Measurements from ENCODE around the gene IRF2BPL. TPM values are rescaled to one million over a fixed set of nuclear protein-coding genes. Genes with fewer than 3 reads are reported as not detected.
A peak's percentile ranks its signal among the peaks of the same experiment; 100 is the strongest.

Gene IRF2BPL
- total and polyA plus RNA-seq, 2 of the 4 experiments (the other 2 are of a cell fraction), result 6.3 to 14.5 TPM

DNA sequence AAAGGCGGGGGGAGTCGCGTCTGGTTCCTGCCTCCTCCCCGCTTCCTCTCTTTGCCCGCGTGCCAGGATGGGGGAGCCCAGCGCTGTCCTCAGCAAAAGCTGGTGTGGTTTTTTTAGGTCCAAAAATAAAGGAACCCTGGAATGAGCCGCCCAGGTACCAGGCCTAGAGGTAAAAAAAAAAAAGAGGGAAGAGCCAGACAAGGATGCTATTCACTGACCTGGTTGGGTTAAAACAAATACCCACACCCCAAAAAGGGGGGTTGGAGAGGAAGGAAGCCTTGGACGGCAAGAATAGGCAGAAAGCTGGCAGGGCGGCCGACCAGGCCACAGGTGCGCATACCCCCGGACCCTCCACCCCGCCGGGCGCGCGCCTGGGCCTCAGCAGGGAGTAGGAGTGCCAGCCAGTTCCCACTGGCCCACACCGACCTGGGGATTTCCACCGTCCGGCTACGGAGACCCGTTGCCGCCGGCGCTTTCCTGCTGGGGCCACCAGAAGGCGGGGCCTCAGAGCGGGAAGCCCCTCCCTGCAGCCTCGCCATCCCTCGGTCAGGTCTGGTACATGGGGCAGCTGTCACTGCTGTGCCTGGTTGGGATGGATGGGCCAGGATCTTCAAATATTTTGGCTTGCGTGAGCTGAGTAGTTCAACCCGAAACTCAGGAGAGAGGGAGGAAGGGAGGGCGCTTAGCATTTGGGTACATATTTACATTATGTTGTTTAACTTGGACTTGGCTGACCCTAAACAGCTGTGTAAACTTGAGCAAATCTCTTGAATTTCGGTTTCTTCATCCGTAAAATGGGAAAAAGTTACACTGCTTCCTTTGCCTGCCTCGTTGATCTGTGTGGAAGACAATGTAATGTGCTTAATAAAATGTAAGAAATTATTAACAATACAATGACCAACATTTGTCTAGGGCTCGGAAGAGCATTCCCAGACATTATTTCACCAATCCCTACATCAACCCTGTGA lies 5.4 kb upstream of the IRF2BPL start:
- H3K9me1 ChIP-seq (ENCODE audit: insufficient read depth, low read length), result peaks cover 6% of the 10 kb centered on the region
- peaks cover 7 to 54% of the 10 kb centered on the region in 2 experiments; a peak in 2 of 4 replicates for H3K79me1 ChIP-seq (ENCODE audit: low read depth in 1 of 2, low read length in 2 of 2)
- CTCF ChIA-PET, result interaction anchor here (0.6 to 1.1 kb wide), 4 partner anchors 36 to 852 kb away, joined by 4 to 6 read pairs (median 4); no protein-coding TSS in a partner anchor
- H2BK120ac ChIP-seq (ENCODE audit: low read depth, low read length), result peak overlapping the region; percentile 99
- in situ Hi-C loops (cut with MboI; ENCODE audit: low sequenced_read_pairs) (loop anchor here (25.0 kb wide), 1 partner anchor 1747 kb away; the partner anchor contains the start of gene FOS), dilution Hi-C loops (cut with HindIII; ENCODE audit: low sequenced_read_pairs, unreplicated experiment) (no loop called here), intact Hi-C loops (cut with micrococcal nuclease) (loop anchor here (1.0 kb wide), 1 partner anchor 8 kb away; no protein-coding TSS in a partner anchor)
- peak overlapping the region; percentile 39 for H3K4me3 ChIP-seq (ENCODE audit: insufficient read depth, low read depth, low read length)
- peak; percentile 96 for DNase-seq
- peak overlapping the region; percentile 94 for H3K18ac ChIP-seq (ENCODE audit: low read depth, low read length)
- peak overlapping the region; percentile 95; the same call in 2 of the 3 replicates for H2BK15ac ChIP-seq (ENCODE audit: low read depth, low read length)
- peak; percentile 58 for ATAC-seq (ENCODE audit: low read depth)
- POLR2A ChIA-PET (ENCODE audit: unreplicated experiment), result interaction anchor here (0.6 to 1.7 kb wide), 8 partner anchors 8 to 261 kb away, joined by 3 to 9 read pairs (median 7); no protein-coding TSS in a partner anchor
- peak overlapping the region; percentile 87 for H3K9ac ChIP-seq (ENCODE audit: low read depth, low read length)
- no peaks in the 10 kb centered on the region for H3K9me3 ChIP-seq (ENCODE audit: control insufficient read depth, insufficient read depth, low read length)
- peak overlapping the region; percentile 98 for H4K91ac ChIP-seq (ENCODE audit: insufficient read depth, low read depth, low read length)
- H3K14ac ChIP-seq (replicated peaks; ENCODE audit: low read depth, low read length), result peak overlapping the region; percentile 94
- peak overlapping the region; percentile 95 for H3K27ac ChIP-seq (ENCODE audit: insufficient read depth, low read length)
- peak overlapping the region; percentile 73 for H3K4me2 ChIP-seq (ENCODE audit: low read depth, low read length)
- H4K8ac ChIP-seq (ENCODE audit: low read depth in 2 of 2, low read length in 2 of 2), result peak overlapping the region; percentile 71 to 91
- H2BK5ac ChIP-seq (ENCODE audit: low read depth, low read length, poor library complexity, severe bottlenecking), result peak overlapping the region; percentile 99
- H3K36me3 ChIP-seq (ENCODE audit: control insufficient read depth, insufficient read depth, low read length), result no peaks in the 10 kb centered on the region
- peak overlapping the region; percentile 99 for H2BK20ac ChIP-seq (ENCODE audit: low read depth, low read length)
- peak overlapping the region; percentile 95 for H4K5ac ChIP-seq (ENCODE audit: low read depth, low read length)
- 0 out of 2 replicates have a peak, but pooled peaks cover 3% of the 10 kb centered on the region for H4K20me1 ChIP-seq (ENCODE audit: insufficient read depth, low read length)
- H3K56ac ChIP-seq (ENCODE audit: extremely low read depth, insufficient read depth, low read length), result peak overlapping the region; percentile 97
- peak overlapping the region; percentile 86 for H2AFZ ChIP-seq (replicated peaks; ENCODE audit: low read length, poor library complexity)
- H3K23ac ChIP-seq (ENCODE audit: low read depth, low read length), result peak overlapping the region; percentile 98
- BruUV-seq (replicated peaks), result TSS peak; percentile 27
- 0% methylated on average over 11 of the region's 37 CpGs; no CpG with 5 or more reads in 1 of the 2 experiments for WGBS, 2 experiments (ENCODE audit: extremely low coverage in 2 of 2, insufficient read length in 1 of 2)
- H2AK9ac ChIP-seq (replicated peaks; ENCODE audit: low read depth, low read length, poor library complexity), result peak overlapping the region; percentile 99
- peak overlapping the region; percentile 98 for H3K4ac ChIP-seq (ENCODE audit: low read depth, low read length)
- H3K27me3 ChIP-seq (ENCODE audit: control insufficient read depth, insufficient read depth, low read length), result no peaks in the 10 kb centered on the region
- H3K4me1 ChIP-seq (ENCODE audit: control insufficient read depth, insufficient read depth, low read length), result peaks cover 35% of the 10 kb centered on the region
- peak overlapping the region; percentile 87 for H2AK5ac ChIP-seq (ENCODE audit: low read depth, low read length)
- TF ChIP-seq RAD21 (IDR thresholded peaks at IDR 0.05; ENCODE audit: low read length) (no peak; the same call in 1 of the 2 replicates), NFE2L2 (IDR thresholded peaks at IDR 0.05; ENCODE audit: low read depth, low read length) (no peak), SMC3 (IDR thresholded peaks at IDR 0.05; ENCODE audit: low read depth, low read length) (0 out of 2 replicates have a peak, but pooled peaks have one; percentile 1), CEBPB (IDR thresholded peaks at IDR 0.05; ENCODE audit: low read depth, low read length) (no peak), MAFK (IDR thresholded peaks at IDR 0.05; ENCODE audit: low read depth, low read length) (no peak), MXI1 (IDR thresholded peaks at IDR 0.05; ENCODE audit: borderline replicate concordance, low read depth, low read length) (0 out of 2 replicates have a peak, but pooled peaks have one; percentile 11), FOS (IDR thresholded peaks at IDR 0.05; ENCODE audit: low read depth, low read length) (no peak), BHLHE40 (IDR thresholded peaks at IDR 0.05; ENCODE audit: low read depth, low read length) (no peak), RFX5 (IDR thresholded peaks at IDR 0.05; ENCODE audit: low read depth, low read length) (no peak), CHD1 (IDR thresholded peaks at IDR 0.05; ENCODE audit: low read depth, low read length) (no peak)
- TF ChIP-seq, protein P1, sequence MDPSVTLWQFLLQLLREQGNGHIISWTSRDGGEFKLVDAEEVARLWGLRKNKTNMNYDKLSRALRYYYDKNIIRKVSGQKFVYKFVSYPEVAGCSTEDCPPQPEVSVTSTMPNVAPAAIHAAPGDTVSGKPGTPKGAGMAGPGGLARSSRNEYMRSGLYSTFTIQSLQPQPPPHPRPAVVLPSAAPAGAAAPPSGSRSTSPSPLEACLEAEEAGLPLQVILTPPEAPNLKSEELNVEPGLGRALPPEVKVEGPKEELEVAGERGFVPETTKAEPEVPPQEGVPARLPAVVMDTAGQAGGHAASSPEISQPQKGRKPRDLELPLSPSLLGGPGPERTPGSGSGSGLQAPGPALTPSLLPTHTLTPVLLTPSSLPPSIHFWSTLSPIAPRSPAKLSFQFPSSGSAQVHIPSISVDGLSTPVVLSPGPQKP (IDR thresholded peaks at IDR 0.05; ENCODE audit: borderline replicate concordance, low read depth, low read length), result no peak
- TF ChIP-seq, protein P2, sequence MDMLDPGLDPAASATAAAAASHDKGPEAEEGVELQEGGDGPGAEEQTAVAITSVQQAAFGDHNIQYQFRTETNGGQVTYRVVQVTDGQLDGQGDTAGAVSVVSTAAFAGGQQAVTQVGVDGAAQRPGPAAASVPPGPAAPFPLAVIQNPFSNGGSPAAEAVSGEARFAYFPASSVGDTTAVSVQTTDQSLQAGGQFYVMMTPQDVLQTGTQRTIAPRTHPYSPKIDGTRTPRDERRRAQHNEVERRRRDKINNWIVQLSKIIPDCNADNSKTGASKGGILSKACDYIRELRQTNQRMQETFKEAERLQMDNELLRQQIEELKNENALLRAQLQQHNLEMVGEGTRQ (IDR thresholded peaks at IDR 0.05; ENCODE audit: low read depth, low read length), result no peak

Measured in IMR-90 (cell line).